WERI-Rb-1 (cell line): ENCODE results near the gene RANBP2.
A peak's percentile ranks its signal among the peaks of the same experiment; 100 is the strongest.
"Not testable (repeated sequence)": the region's sequence is repeated elsewhere in the genome, so short reads cannot be mapped to it uniquely, and the experiment has no call there.

Source experiments
- DNase-seq: peaks from one replicate; pipeline ENCODE4 v3.0.0-alpha.2; 2020
- H3K27ac ChIP-seq: fragments of 250-450 bp; sonication (Bioruptor Pico); 2 replicates; pipeline ENCODE4 v1.5.1; 2020; ENCODE audit warnings: mild to moderate bottlenecking, moderate library complexity
- H3K27me3 ChIP-seq: fragments of 250-450 bp; sonication (Bioruptor Pico); 2 replicates; pipeline ENCODE4 v1.5.1; 2021; ENCODE audit warnings: mild to moderate bottlenecking, low read depth, moderate library complexity; ENCODE audit not compliant: insufficient read depth, severe bottlenecking
- H3K36me3 ChIP-seq: fragments of 250-450 bp; sonication (Bioruptor Pico); 2 replicates; pipeline ENCODE4 v1.5.1; 2020; ENCODE audit warnings: mild to moderate bottlenecking, moderate library complexity
- H3K4me3 ChIP-seq: 2 replicates; pipeline ENCODE4 v1.5.1; 2011; ENCODE audit warnings: low read depth, mild to moderate bottlenecking, control low read depth, low read length
- H3K9me3 ChIP-seq: fragments of 250-450 bp; sonication (Bioruptor Pico); 2 replicates; pipeline ENCODE4 v1.5.1; 2021; ENCODE audit warnings: mild to moderate bottlenecking, moderate library complexity; ENCODE audit not compliant: severe bottlenecking
- CTCF ChIP-seq: IDR thresholded peaks from 2 replicates; pipeline ENCODE4 v1.5.1; 2011; ENCODE audit warnings: low read depth, mild to moderate bottlenecking, control low read depth, inconsistent platforms, low read length

RANBP2 gene

GRCh38 chr2:108719149-108720044 lies at the start of gene RANBP2:
TSS of gene RANBP2 (plus strand) at chr2:108719482. CDS start at chr2:108719607, 125 bp downstream.
- Histone ChIP-seq H3K4me3 (peak within 1 kb of the TSS; percentile 67), H3K36me3 (0 out of 2 replicates have a peak, but pooled peaks cover 2% of the 10 kb centered on the region), H3K9me3 (no peaks in the 10 kb centered on the region), H3K27ac (peak within 1 kb of the TSS; percentile 96), H3K27me3 (no peaks in the 10 kb centered on the region)
- peak; percentile 95 for DNase-seq
- no peak for TF ChIP-seq CTCF

- H3K27ac ChIP-seq, H3K4me3 ChIP-seq, H3K27me3 ChIP-seq, DNase-seq, H3K36me3 ChIP-seq, H3K9me3 ChIP-seq: not testable (repeated sequence)
These were observed 49.0 kb upstream of the RANBP2 start for GRCh38 chr2:108670282-108670681.

GRCh38 chr2:108672200-108672805 lies 47.0 kb upstream of the RANBP2 start:
- not testable (repeated sequence) for H3K36me3 ChIP-seq, H3K4me3 ChIP-seq, H3K27ac ChIP-seq, DNase-seq, H3K27me3 ChIP-seq, H3K9me3 ChIP-seq

- H3K9me3 ChIP-seq, H3K4me3 ChIP-seq, DNase-seq, H3K27ac ChIP-seq, H3K27me3 ChIP-seq, H3K36me3 ChIP-seq: not testable (repeated sequence)
These were observed 42.8 kb upstream of the RANBP2 start for GRCh38 chr2:108676522-108676921.

GRCh38 chr2:108677239-108677744 lies 42.0 kb upstream of the RANBP2 start:
- DNase-seq, H3K27me3 ChIP-seq, H3K36me3 ChIP-seq, H3K4me3 ChIP-seq, H3K9me3 ChIP-seq, H3K27ac ChIP-seq: not testable (repeated sequence)

GRCh38 chr2:108678198-108678651 lies 41.1 kb upstream of the RANBP2 start:
- H3K27ac ChIP-seq, H3K36me3 ChIP-seq, H3K27me3 ChIP-seq, H3K4me3 ChIP-seq, H3K9me3 ChIP-seq, DNase-seq: not testable (repeated sequence)

- DNase-seq, H3K27me3 ChIP-seq, H3K9me3 ChIP-seq, H3K27ac ChIP-seq, H3K36me3 ChIP-seq, H3K4me3 ChIP-seq: not testable (repeated sequence)
These were observed 38.5 kb upstream of the RANBP2 start for GRCh38 chr2:108680805-108681204.

GRCh38 chr2:108688818-108689756 lies 30.2 kb upstream of the RANBP2 start:
- H3K36me3 ChIP-seq, H3K9me3 ChIP-seq, H3K27ac ChIP-seq, DNase-seq, H3K27me3 ChIP-seq, H3K4me3 ChIP-seq: not testable (repeated sequence)

- not testable (repeated sequence) for H3K36me3 ChIP-seq, H3K4me3 ChIP-seq, DNase-seq, H3K9me3 ChIP-seq, H3K27me3 ChIP-seq, H3K27ac ChIP-seq
These were observed 29.3 kb upstream of the RANBP2 start for GRCh38 chr2:108690001-108690400.
